Measurements from ENCODE around the gene PAFAH1B1. TPM values are rescaled to one million over a fixed set of nuclear protein-coding genes. Genes with fewer than 3 reads are reported as not detected.

PAFAH1B1 gene
- total RNA-seq, 1 experiment from 2014 or later: 49.1 TPM

GRCh38 chr17:2731807-2732206, 138.4 kb downstream of the PAFAH1B1 start:
- Histone ChIP-seq H3K9ac (ENCODE audit: low read length) (no peak overlapping the region), H2AFZ (ENCODE audit: low read length) (no peak overlapping the region), H3K9me3 (ENCODE audit: low read length) (no peaks in the 10 kb centered on the region), H3K4me2 (ENCODE audit: low read length) (no peak overlapping the region), H4K20me1 (ENCODE audit: low read length) (no peaks in the 10 kb centered on the region), H3K27me3 (ENCODE audit: low read length) (no peaks in the 10 kb centered on the region), H3K9me2 (replicated peaks; ENCODE audit: low read length) (no peaks in the 10 kb centered on the region), H3K36me3 (ENCODE audit: low read depth, low read length) (no peaks in the 10 kb centered on the region), H3K27ac (ENCODE audit: low read length) (no peak overlapping the region), H3F3A (ENCODE audit: low read length, unreplicated experiment) (no peaks in the 10 kb centered on the region), H3K4me3 (ENCODE audit: low read length) (no peak overlapping the region), H3K4me1 (ENCODE audit: insufficient read depth, low read length) (no peaks in the 10 kb centered on the region), H3K79me2 (ENCODE audit: low read length) (no peaks in the 10 kb centered on the region)
- DNase-seq (no peak), ATAC-seq (no peak)
- CTCF ChIA-PET: no interaction called here
- intact Hi-C loops (cut with micrococcal nuclease): no loop called here
- no TSS peak for BruUV-seq (replicated peaks)
- TF ChIP-seq EZH2phosphoT487 (IDR thresholded peaks at IDR 0.05; ENCODE audit: borderline replicate concordance, low read length) (no peak), CTCF (conservative IDR thresholded peaks at IDR 0.05; ENCODE audit: low read depth, low read length) (no peak), EZH2 (IDR thresholded peaks at IDR 0.05; ENCODE audit: low read length, unreplicated experiment) (no peak)
- POLR2A ChIA-PET (ENCODE audit: unreplicated experiment): no interaction called here

GRCh38 chr17:2734939-2735338, 141.5 kb downstream of the PAFAH1B1 start:
- intact Hi-C loops (cut with micrococcal nuclease): no loop called here
- H3K9me3 ChIP-seq (ENCODE audit: low read length): no peaks in the 10 kb centered on the region
- H3K27ac ChIP-seq (ENCODE audit: low read length): no peak overlapping the region
- no peaks in the 10 kb centered on the region for H3K79me2 ChIP-seq (ENCODE audit: low read length)
- ATAC-seq (no peak), DNase-seq (no peak)
- CTCF ChIA-PET: no interaction called here
- no peaks in the 10 kb centered on the region for H3F3A ChIP-seq (ENCODE audit: low read length, unreplicated experiment)
- H4K20me1 ChIP-seq (ENCODE audit: low read length): no peaks in the 10 kb centered on the region
- no peak overlapping the region for H3K9ac ChIP-seq (ENCODE audit: low read length)
- no TSS peak for BruUV-seq (replicated peaks)
- POLR2A ChIA-PET (ENCODE audit: unreplicated experiment): interaction anchor here (0.7 kb wide), 1 partner anchor 11 kb away, joined by 9 read pairs; no protein-coding TSS in a partner anchor
- TF ChIP-seq EZH2phosphoT487 (IDR thresholded peaks at IDR 0.05; ENCODE audit: borderline replicate concordance, low read length) (no peak), EZH2 (IDR thresholded peaks at IDR 0.05; ENCODE audit: low read length, unreplicated experiment) (no peak), CTCF (conservative IDR thresholded peaks at IDR 0.05; ENCODE audit: low read depth, low read length) (no peak)
- H3K4me2 ChIP-seq (ENCODE audit: low read length): no peak overlapping the region
- no peak overlapping the region for H2AFZ ChIP-seq (ENCODE audit: low read length)
- no peaks in the 10 kb centered on the region for H3K36me3 ChIP-seq (ENCODE audit: low read depth, low read length)
- no peak overlapping the region for H3K4me3 ChIP-seq (ENCODE audit: low read length)
- no peaks in the 10 kb centered on the region for H3K4me1 ChIP-seq (ENCODE audit: insufficient read depth, low read length)
- H3K27me3 ChIP-seq (ENCODE audit: low read length): no peaks in the 10 kb centered on the region
- H3K9me2 ChIP-seq (replicated peaks; ENCODE audit: low read length): no peaks in the 10 kb centered on the region

Small RNA genes within 50 kb of the gene (microRNA-seq; reads per million reads assigned to microRNA genes)
- not detected for gene MIR6776 (ENCODE audit: unreplicated experiment)

Other genes with a start within 250 kb of the PAFAH1B1 start
- gene MNT, start 192.6 kb upstream of the PAFAH1B1 start, total RNA-seq (2014; rRNA removed): 19.1 and 26.0 TPM in 2 replicates
- 20.7 and 20.8 TPM in 2 replicates for gene METTL16, start 81.8 kb upstream of the PAFAH1B1 start, total RNA-seq (2014; rRNA removed)
- gene CLUH, start 118.1 kb downstream of the PAFAH1B1 start, total RNA-seq (2014; rRNA removed): 108 and 148 TPM in 2 replicates
- gene CCDC92B, start 156.0 kb downstream of the PAFAH1B1 start, total RNA-seq (2014; rRNA removed): not detected in 2 replicates
- 14.5 and 26.0 TPM in 2 replicates for gene RAP1GAP2, start 202.8 kb downstream of the PAFAH1B1 start, total RNA-seq (2014; rRNA removed)

Measured in PC-3 (cell line).